Neural progenitor cell (in vitro differentiated cells): Measurements from ENCODE around the gene GIGYF1. TPM values are rescaled to one million over a fixed set of nuclear protein-coding genes. Genes with fewer than 3 reads are reported as not detected.

Experiments
- DNase-seq: peaks from one replicate; pipeline ENCODE4 v3.0.0-alpha.2; 2016; ENCODE audit warnings: low spot score
- H2AFZ ChIP-seq: fragments of 200-600 bp; sonication (generic); replicated peaks from 2 replicates; pipeline ENCODE4 v1.6.1; 2016; ENCODE audit warnings: antibody characterized with exemption
- H3F3A ChIP-seq: fragments of 200-600 bp; sonication (generic); 2 replicates; pipeline ENCODE4 v1.6.1; 2016; ENCODE audit warnings: antibody characterized with exemption, low read depth
- H3K27ac ChIP-seq: fragments of 200-600 bp; sonication (generic); 2 replicates; pipeline ENCODE4 v1.5.1; 2016; ENCODE audit warnings: mild to moderate bottlenecking
- H3K27me3 ChIP-seq: fragments of 200-600 bp; sonication (generic); 2 replicates; pipeline ENCODE4 v1.6.1; 2016; ENCODE audit warnings: mild to moderate bottlenecking, moderate library complexity
- H3K36me3 ChIP-seq: fragments of 200-600 bp; sonication (generic); 2 replicates; pipeline ENCODE4 v1.5.1; 2016
- H3K4me1 ChIP-seq: fragments of 200-600 bp; sonication (generic); 2 replicates; pipeline ENCODE4 v1.6.1; 2016; ENCODE audit warnings: mixed run types
- H3K4me2 ChIP-seq: fragments of 200-600 bp; sonication (generic); 2 replicates; pipeline ENCODE4 v1.6.1; 2016
- H3K4me3 ChIP-seq: fragments of 200-600 bp; sonication (generic); 2 replicates; pipeline ENCODE4 v1.5.1; 2016
- H3K79me2 ChIP-seq: fragments of 200-600 bp; sonication (generic); 2 replicates; pipeline ENCODE4 v1.6.1; 2016; ENCODE audit warnings: low read depth
- H3K9ac ChIP-seq: fragments of 200-600 bp; sonication (generic); 2 replicates; pipeline ENCODE4 v1.6.1; 2016
- H3K9me3 ChIP-seq: fragments of 200-600 bp; sonication (generic); 2 replicates; pipeline ENCODE4 v1.5.1; 2016; ENCODE audit warnings: low read depth
- H4K20me1 ChIP-seq: fragments of 200-600 bp; sonication (generic); 2 replicates; pipeline ENCODE4 v1.6.1; 2016; ENCODE audit warnings: low read depth
- H3K27ac Mint-ChIP-seq: 3 replicates; pipeline ENCODE4 v1.8.0; 2021; ENCODE audit warnings: mixed read lengths
- H3K27me3 Mint-ChIP-seq: 2 replicates; pipeline ENCODE4 v1.8.0; 2022; ENCODE audit warnings: low read depth, mild to moderate bottlenecking, inconsistent platforms, moderate library complexity, mixed read lengths; ENCODE audit not compliant: insufficient read depth
- H3K36me3 Mint-ChIP-seq: 3 replicates; pipeline ENCODE4 v1.8.0; 2021; ENCODE audit warnings: mixed read lengths
- H3K4me1 Mint-ChIP-seq: 3 replicates; pipeline ENCODE4 v1.8.0; 2021; ENCODE audit warnings: mixed read lengths
- H3K4me3 Mint-ChIP-seq: 3 replicates; pipeline ENCODE4 v1.8.0; 2021; ENCODE audit warnings: mild to moderate bottlenecking, moderate library complexity, mixed read lengths
- H3K9me3 Mint-ChIP-seq: 3 replicates; pipeline ENCODE4 v1.8.0; 2020; ENCODE audit warnings: mixed read lengths
- CTCF ChIP-seq: fragments of 200-600 bp; sonication (generic); IDR thresholded peaks from 2 replicates; pipeline ENCODE4 v1.5.1; 2017; ENCODE audit warnings: antibody characterized with exemption, mild to moderate bottlenecking
- EZH2 ChIP-seq: fragments of 200-600 bp; sonication (generic); IDR thresholded peaks from 2 replicates; pipeline ENCODE4 v1.6.1; 2017; ENCODE audit warnings: antibody characterized with exemption, mild to moderate bottlenecking, moderate library complexity
- EZH2phosphoT487 ChIP-seq: fragments of 200-600 bp; sonication (generic); IDR thresholded peaks from 2 replicates; pipeline ENCODE4 v1.6.1; 2017; ENCODE audit warnings: antibody characterized with exemption
- total RNA-seq: library from RNA; depleted of rRNA; stranded (reverse); fragments of >200 nt; gene quantifications from 2 replicates; pipeline ENCODE4 v1.2.3, GENCODE V29; 2015; ENCODE audit warnings: low replicate concordance

Gene GIGYF1
- total RNA-seq, 1 donor from 2014 or later: 24.2 TPM

GRCh38 chr7:100688326-100688860 is 5.7 kb downstream of the GIGYF1 start:
- peak overlapping the region; percentile 58 for H3K4me3 Mint-ChIP-seq

GRCh38 chr7:100687751-100688300 is 6.2 kb downstream of the GIGYF1 start:
- no peak overlapping the region for H3K4me2 ChIP-seq
- H3K9ac ChIP-seq: no peak overlapping the region
- no peak for TF ChIP-seq EZH2
- TF ChIP-seq CTCF: no peak
- no peak for TF ChIP-seq EZH2phosphoT487
- peaks cover 18% of the 10 kb centered on the region for H3F3A ChIP-seq
- DNase-seq: no peak
- H3K4me3 Mint-ChIP-seq: no peak overlapping the region
- H3K36me3 ChIP-seq: no peaks in the 10 kb centered on the region
- no peak overlapping the region for H2AFZ ChIP-seq
- H3K9me3 Mint-ChIP-seq: no peaks in the 10 kb centered on the region
- H3K36me3 Mint-ChIP-seq: peaks cover 10% of the 10 kb centered on the region
- H3K27ac Mint-ChIP-seq: no peak overlapping the region
- peaks cover 5% of the 10 kb centered on the region for H3K27me3 Mint-ChIP-seq
- H3K4me3 ChIP-seq: no peak overlapping the region
- H3K4me1 Mint-ChIP-seq: peaks cover 31% of the 10 kb centered on the region
- H3K4me1 ChIP-seq: peaks cover 21% of the 10 kb centered on the region
- H4K20me1 ChIP-seq: peaks cover 80% of the 10 kb centered on the region
- H3K9me3 ChIP-seq: no peaks in the 10 kb centered on the region
- H3K27ac ChIP-seq: no peak overlapping the region
- H3K27me3 ChIP-seq: no peaks in the 10 kb centered on the region
- peaks cover 53% of the 10 kb centered on the region for H3K79me2 ChIP-seq

More at GRCh38 chr7:100688326-100688860, 5.7 kb downstream of the GIGYF1 start:
- no peak overlapping the region for H3K4me2 ChIP-seq
- H3K36me3 Mint-ChIP-seq: peaks cover 8% of the 10 kb centered on the region
- peaks cover 80% of the 10 kb centered on the region for H4K20me1 ChIP-seq
- H3K27ac Mint-ChIP-seq: peak overlapping the region; percentile 47
- H3K27me3 Mint-ChIP-seq: peaks cover 9% of the 10 kb centered on the region
- peaks cover 23% of the 10 kb centered on the region for H3F3A ChIP-seq
- H3K79me2 ChIP-seq: peaks cover 59% of the 10 kb centered on the region
- H3K36me3 ChIP-seq: no peaks in the 10 kb centered on the region
- H3K9me3 Mint-ChIP-seq: no peaks in the 10 kb centered on the region
- peaks cover 36% of the 10 kb centered on the region for H3K4me1 Mint-ChIP-seq
- TF ChIP-seq CTCF: no peak
- TF ChIP-seq EZH2phosphoT487: no peak
- no peak for TF ChIP-seq EZH2
- DNase-seq: no peak
- H2AFZ ChIP-seq: no peak overlapping the region
- no peaks in the 10 kb centered on the region for H3K27me3 ChIP-seq
- H3K9me3 ChIP-seq: no peaks in the 10 kb centered on the region
- H3K4me1 ChIP-seq: peaks cover 21% of the 10 kb centered on the region
- no peak overlapping the region for H3K27ac ChIP-seq
- no peak overlapping the region for H3K4me3 ChIP-seq
- H3K9ac ChIP-seq: no peak overlapping the region

GRCh38 chr7:100687261-100687660 is 6.8 kb downstream of the GIGYF1 start:
- Histone ChIP-seq H3K9me3 (no peaks in the 10 kb centered on the region), H4K20me1 (peaks cover 76% of the 10 kb centered on the region), H3K9ac (no peak overlapping the region), H3F3A (peaks cover 12% of the 10 kb centered on the region), H3K4me2 (no peak overlapping the region), H3K4me1 (peaks cover 16% of the 10 kb centered on the region), H3K36me3 (no peaks in the 10 kb centered on the region), H3K27ac (no peak overlapping the region), H2AFZ (no peak overlapping the region), H3K27me3 (no peaks in the 10 kb centered on the region), H3K4me3 (no peak overlapping the region), H3K79me2 (peaks cover 47% of the 10 kb centered on the region)
- Mint-ChIP-seq H3K4me1 (peaks cover 26% of the 10 kb centered on the region), H3K27me3 (no peaks in the 10 kb centered on the region), H3K36me3 (peaks cover 10% of the 10 kb centered on the region), H3K27ac (no peak overlapping the region), H3K9me3 (no peaks in the 10 kb centered on the region), H3K4me3 (no peak overlapping the region)
- DNase-seq: no peak
- TF ChIP-seq CTCF (no peak), EZH2phosphoT487 (no peak), EZH2 (no peak)
